Measurements from ENCODE around the gene MAN1A2.
"Not testable (repeated sequence)": the region's sequence is repeated elsewhere in the genome, so short reads cannot be mapped to it uniquely, and the experiment has no call there.

MAN1A2 gene

GRCh38 chr1:117367046-117368025 lies at the start of gene MAN1A2:
Gene MAN1A2, plus strand, starts transcription at chr1:117367449. Its CDS starts 735 bp downstream, at chr1:117368184.
- in situ Hi-C loops (cut with MboI; ENCODE audit: low sequenced_read_pairs): no loop called here

DNA sequence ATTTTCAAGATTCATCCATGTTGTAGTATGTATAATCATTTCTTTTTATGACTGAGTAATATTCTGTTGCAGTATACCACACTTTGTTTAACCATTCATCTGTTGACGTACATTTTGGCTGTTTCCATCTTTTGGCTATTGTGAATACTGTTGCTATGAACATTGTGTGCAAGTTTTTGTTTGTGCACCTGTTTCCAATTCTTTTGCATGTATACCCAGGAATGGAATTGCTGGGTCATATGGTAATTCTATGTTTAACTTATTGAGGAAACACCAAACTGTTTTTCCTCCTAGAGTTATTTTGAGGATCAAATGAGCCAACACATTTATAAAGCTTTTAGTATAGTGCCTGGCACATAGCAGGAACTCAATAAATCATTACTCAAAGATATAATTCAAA lies 49.2 kb upstream of the MAN1A2 start:
- in situ Hi-C loops (cut with MboI; ENCODE audit: low sequenced_read_pairs): no loop called here

- in situ Hi-C loops (cut with MboI; ENCODE audit: low sequenced_read_pairs): no loop called here
Measured at GRCh38 chr1:117318426-117318825, 48.8 kb upstream of the MAN1A2 start.

DNA sequence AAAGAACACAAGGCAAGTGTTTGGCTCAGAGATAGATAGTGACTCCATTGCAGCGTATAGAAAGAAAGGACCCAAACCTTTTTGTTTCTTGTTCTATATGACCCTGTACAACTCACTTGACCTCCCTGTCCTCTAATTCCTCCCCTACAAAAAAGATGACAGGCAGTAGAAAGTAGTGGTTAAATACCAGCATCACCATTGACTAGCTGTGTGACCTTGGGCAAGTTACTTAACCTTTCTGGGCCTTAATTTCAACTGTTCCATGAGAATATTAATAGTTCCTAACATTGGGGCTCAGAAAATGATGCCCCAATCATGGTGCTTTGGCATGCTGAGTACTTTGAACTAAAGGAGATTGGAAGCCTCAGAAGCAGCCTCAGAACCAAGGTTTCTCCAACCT lies 46.7 kb upstream of the MAN1A2 start:
- in situ Hi-C loops (cut with MboI; ENCODE audit: low sequenced_read_pairs): no loop called here

GRCh38 chr1:117321680-117322609 lies 45.3 kb upstream of the MAN1A2 start:
- in situ Hi-C loops (cut with MboI; ENCODE audit: low sequenced_read_pairs): no loop called here

GRCh38 chr1:117324357-117324756 lies 42.9 kb upstream of the MAN1A2 start:
- in situ Hi-C loops (cut with MboI; ENCODE audit: low sequenced_read_pairs): no loop called here

GRCh38 chr1:117326035-117326434 lies 41.2 kb upstream of the MAN1A2 start:
- in situ Hi-C loops (cut with MboI; ENCODE audit: low sequenced_read_pairs): not testable (repeated sequence)

DNA sequence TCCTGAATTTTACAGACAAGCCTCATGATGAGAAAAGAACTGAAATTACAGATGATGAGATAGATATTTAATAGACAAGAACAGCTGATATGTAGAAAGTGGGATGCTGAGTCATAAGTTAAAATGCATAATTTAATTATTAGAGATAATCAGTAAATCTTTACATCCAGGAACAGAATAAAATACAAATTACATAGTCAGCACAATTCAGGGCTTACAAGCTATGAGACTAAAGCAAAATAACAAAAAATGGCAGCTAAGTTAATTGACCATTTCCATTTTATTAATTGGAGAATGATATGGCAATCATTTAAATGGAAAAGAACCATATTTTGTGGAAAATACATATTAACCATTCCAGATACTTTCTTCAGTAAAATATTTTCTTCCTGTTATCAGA lies 40.2 kb upstream of the MAN1A2 start:
- in situ Hi-C loops (cut with MboI; ENCODE audit: low sequenced_read_pairs): no loop called here

DNA sequence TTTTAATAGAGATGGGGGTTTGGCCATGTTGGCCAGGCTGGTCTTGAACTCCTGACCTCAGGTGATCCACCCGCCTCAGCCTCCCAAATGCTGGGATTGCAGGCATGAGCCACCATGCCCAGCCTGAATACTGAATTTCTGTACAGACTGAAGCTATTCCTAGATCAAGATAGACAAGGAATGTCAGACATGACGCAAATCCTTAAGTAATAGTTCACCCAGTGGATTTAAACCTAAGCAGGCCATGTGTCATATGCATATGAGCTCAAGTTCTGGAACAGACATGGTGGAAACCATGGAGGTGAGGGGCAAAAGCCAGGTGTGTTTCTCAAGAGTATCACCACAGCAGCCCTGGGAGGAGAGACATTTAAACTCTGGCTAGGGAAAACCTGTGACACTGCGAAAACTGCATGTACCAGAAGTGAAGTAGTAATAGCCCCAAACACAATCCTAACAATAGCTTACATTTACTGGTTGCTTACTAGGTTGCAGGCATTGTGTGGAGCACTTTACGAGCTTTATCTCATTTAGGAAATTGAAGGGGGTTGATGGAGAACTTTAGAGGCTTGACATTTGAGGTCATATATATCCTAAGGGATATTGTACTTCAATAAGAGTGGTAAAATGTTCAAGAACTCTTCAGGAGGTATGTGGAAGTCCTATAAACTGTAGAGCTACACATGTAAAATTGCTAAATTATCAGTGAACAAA lies 31.7 kb upstream of the MAN1A2 start:
- in situ Hi-C loops (cut with MboI; ENCODE audit: low sequenced_read_pairs): no loop called here

- in situ Hi-C loops (cut with MboI; ENCODE audit: low sequenced_read_pairs): no loop called here
Measured at GRCh38 chr1:117336088-117336817, 31.0 kb upstream of the MAN1A2 start.

GRCh38 chr1:117339866-117340700 lies 27.2 kb upstream of the MAN1A2 start:
- in situ Hi-C loops (cut with MboI; ENCODE audit: low sequenced_read_pairs): no loop called here

GRCh38 chr1:117341123-117341522 lies 26.1 kb upstream of the MAN1A2 start:
- in situ Hi-C loops (cut with MboI; ENCODE audit: low sequenced_read_pairs): no loop called here

- in situ Hi-C loops (cut with MboI; ENCODE audit: low sequenced_read_pairs): no loop called here
Measured at GRCh38 chr1:117342397-117342796, 24.9 kb upstream of the MAN1A2 start.

DNA sequence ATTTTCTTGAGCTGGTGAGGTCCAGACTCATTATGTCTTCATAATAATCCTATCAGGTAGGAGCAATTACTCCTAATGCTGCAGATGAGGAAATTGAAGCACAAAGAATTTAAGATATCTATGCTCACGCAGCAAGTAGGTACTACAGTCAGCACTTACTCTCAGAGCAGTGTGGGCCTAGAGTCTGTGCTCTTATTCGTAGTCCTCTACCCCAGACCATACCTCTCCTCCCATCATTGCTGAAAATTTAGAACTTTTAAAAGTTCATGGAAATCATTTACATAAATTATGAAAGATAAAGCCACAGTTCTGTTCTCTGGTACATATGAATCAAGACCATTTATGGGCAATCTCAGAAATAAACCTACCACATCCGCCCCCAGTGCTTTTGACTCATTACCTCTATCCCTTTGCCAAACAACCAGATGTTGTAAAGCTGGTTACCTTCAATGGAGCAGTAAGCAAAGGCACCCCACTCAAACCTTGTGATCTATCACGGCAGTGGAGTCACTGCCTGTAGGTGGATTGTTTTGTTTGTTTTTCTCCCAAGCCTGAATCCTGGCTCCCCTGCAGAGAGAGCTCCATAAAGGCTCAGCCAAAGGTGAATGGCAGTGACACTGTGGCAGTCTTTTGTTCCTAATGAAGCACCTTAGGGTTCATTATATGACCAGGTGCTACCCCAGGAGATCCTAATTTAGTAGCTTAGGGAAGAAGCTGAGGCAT lies 20.9 kb upstream of the MAN1A2 start:
- in situ Hi-C loops (cut with MboI; ENCODE audit: low sequenced_read_pairs): no loop called here

DNA sequence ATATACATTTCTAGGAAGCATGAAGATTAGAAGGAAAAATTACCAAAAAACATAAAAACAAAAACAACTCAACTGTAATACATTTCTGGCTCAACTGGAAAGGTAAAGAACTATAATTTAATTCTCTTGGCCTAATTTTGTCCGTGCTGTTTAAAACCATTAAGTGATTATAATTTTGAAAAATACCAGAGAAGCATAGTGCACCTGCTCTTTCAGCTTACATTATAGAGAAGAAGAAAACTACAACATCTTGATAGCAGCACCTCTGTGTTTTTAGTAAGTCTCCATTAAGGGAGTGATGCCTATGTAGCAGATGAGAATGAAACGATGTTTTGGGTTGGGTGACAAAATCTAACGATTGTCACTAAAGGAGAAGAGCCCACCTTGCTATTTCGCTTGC lies 19.3 kb upstream of the MAN1A2 start:
- in situ Hi-C loops (cut with MboI; ENCODE audit: low sequenced_read_pairs): no loop called here

DNA sequence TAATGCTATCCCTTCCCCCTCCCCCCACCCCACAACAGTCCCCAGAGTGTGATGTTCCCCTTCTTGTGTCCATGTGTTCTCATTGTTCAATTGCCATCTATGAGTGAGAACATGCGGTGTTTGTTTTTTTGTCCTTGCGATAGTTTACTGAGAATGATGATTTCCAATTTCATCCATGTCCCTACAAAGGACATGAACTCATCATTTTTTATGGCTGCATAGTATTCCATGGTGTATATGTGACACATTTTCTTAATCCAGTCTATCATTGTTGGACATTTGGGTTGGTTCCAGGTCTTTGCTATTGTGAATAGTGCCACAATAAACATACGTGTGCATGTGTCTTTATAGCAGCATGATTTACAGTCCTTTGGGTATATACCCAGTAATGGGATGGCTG lies 14.6 kb upstream of the MAN1A2 start:
- in situ Hi-C loops (cut with MboI; ENCODE audit: low sequenced_read_pairs): not testable (repeated sequence)

DNA sequence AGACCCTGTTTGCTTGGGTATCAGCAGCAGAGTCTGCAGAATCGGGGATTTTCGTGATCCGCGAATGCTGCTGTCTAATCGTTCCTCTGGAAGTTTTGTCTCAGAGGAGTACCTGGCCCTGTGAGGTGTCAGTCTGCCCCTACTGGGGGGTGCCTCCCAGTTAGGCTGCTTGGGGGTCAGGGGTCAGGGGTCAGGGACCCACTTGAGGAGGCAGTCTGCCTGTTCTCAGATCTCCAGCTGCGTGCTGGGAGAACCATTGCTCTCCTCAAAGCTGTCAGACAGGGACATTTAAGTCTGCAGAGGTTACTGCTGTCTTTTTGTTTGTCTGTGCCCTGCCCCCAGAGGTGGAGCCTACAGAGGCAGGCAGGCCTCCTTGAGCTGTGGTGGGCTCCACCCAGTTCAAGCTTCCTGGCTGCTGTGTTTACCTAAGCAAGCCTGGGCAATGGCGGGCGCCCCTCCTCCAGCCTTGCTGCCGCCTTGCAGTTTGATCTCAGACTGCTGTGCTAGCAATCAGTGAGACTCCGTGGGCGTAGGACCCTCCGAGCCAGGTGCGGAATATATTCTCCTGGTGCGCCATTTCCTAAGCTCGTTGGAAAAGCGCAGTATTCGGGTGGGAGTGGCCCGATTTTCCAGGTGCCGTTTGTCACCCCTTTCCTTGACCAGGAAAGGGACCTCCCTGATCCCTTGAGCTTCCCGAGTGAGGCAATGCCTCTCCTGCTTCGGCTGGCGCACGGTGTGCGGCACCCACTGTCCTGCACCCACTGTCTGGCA lies 9.2 kb upstream of the MAN1A2 start:
- in situ Hi-C loops (cut with MboI; ENCODE audit: low sequenced_read_pairs): not testable (repeated sequence)

- in situ Hi-C loops (cut with MboI; ENCODE audit: low sequenced_read_pairs): not testable (repeated sequence)
Measured at GRCh38 chr1:117358604-117358887, 8.7 kb upstream of the MAN1A2 start.

All from hTERT RPE-1 (cell line).